Measurements from ENCODE around the gene DENR. TPM values are rescaled to one million over a fixed set of nuclear protein-coding genes. Genes with fewer than 3 reads are reported as not detected.
"Not testable (repeated sequence)": the region's sequence is repeated elsewhere in the genome, so short reads cannot be mapped to it uniquely, and the experiment has no call there.

Gene DENR
- total and polyA plus RNA-seq, 2 donors, result 42.1 to 56.8 TPM

GRCh38 chr12:122732170-122732569 is 20.5 kb upstream of the DENR start:
- Histone ChIP-seq H3K36me3 (ENCODE audit: control insufficient read depth in 2 of 2, insufficient read depth in 2 of 2, low read length in 1 of 2) (no peaks in the 10 kb centered on the region), H3K4me1 (ENCODE audit: control insufficient read depth in 2 of 2, insufficient read depth in 2 of 2, low read length in 2 of 2) (peaks cover 0 to 33% of the 10 kb centered on the region in 2 donors), H3K4me3 (ENCODE audit: low read length in 2 of 2) (no peak overlapping the region), H3K9me3 (ENCODE audit: control insufficient read depth in 2 of 2, insufficient read depth in 1 of 2, low read length in 1 of 2) (peaks cover 0 to 1% of the 10 kb centered on the region in 2 donors), H3K27ac (ENCODE audit: low read depth in 1 of 2, low read length in 1 of 2) (no peak overlapping the region), H3K27me3 (ENCODE audit: control insufficient read depth in 2 of 2, insufficient read depth in 1 of 2, low read length in 1 of 2) (no peaks in the 10 kb centered on the region)
- 68% methylated on average over 3 of the region's 3 CpGs for WGBS
- peak in 1 of 9 donors; percentile 39 for DNase-seq (ENCODE audit: low read depth in 6 of 9, low spot score in 9 of 9)

GRCh38 chr12:122732611-122733010 is 20.0 kb upstream of the DENR start:
- Histone ChIP-seq H3K9me3 (ENCODE audit: control insufficient read depth in 2 of 2, insufficient read depth in 1 of 2, low read length in 1 of 2) (peaks cover 0 to 1% of the 10 kb centered on the region in 2 donors), H3K4me1 (ENCODE audit: control insufficient read depth in 2 of 2, insufficient read depth in 2 of 2, low read length in 2 of 2) (peaks cover 0 to 33% of the 10 kb centered on the region in 2 donors), H3K27ac (ENCODE audit: low read depth in 1 of 2, low read length in 1 of 2) (no peak overlapping the region), H3K36me3 (ENCODE audit: control insufficient read depth in 2 of 2, insufficient read depth in 2 of 2, low read length in 1 of 2) (no peaks in the 10 kb centered on the region), H3K27me3 (ENCODE audit: control insufficient read depth in 2 of 2, insufficient read depth in 1 of 2, low read length in 1 of 2) (no peaks in the 10 kb centered on the region), H3K4me3 (ENCODE audit: low read length in 2 of 2) (no peak overlapping the region)
- no peak for DNase-seq (ENCODE audit: low read depth in 6 of 9, low spot score in 9 of 9)
- 97% methylated on average over 4 of the region's 4 CpGs for WGBS

- Histone ChIP-seq H3K4me3 (ENCODE audit: low read length in 2 of 2) (no peak overlapping the region), H3K36me3 (ENCODE audit: control insufficient read depth in 2 of 2, insufficient read depth in 2 of 2, low read length in 1 of 2) (no peaks in the 10 kb centered on the region), H3K27me3 (ENCODE audit: control insufficient read depth in 2 of 2, insufficient read depth in 1 of 2, low read length in 1 of 2) (no peaks in the 10 kb centered on the region), H3K27ac (ENCODE audit: low read depth in 1 of 2, low read length in 1 of 2) (no peak overlapping the region), H3K9me3 (ENCODE audit: control insufficient read depth in 2 of 2, insufficient read depth in 1 of 2, low read length in 1 of 2) (no peaks in the 10 kb centered on the region), H3K4me1 (ENCODE audit: control insufficient read depth in 2 of 2, insufficient read depth in 2 of 2, low read length in 2 of 2) (peaks cover 0 to 3% of the 10 kb centered on the region in 2 donors)
- DNase-seq (ENCODE audit: low read depth in 6 of 9, low spot score in 9 of 9), result no peak
- 72% methylated on average over 7 of the region's 7 CpGs for WGBS
These were observed 14.1 kb upstream of the DENR start for GRCh38 chr12:122738571-122738970.

- H3K27me3 ChIP-seq (ENCODE audit: control insufficient read depth in 2 of 2, insufficient read depth in 1 of 2, low read length in 1 of 2), result no peaks in the 10 kb centered on the region
- no peaks in the 10 kb centered on the region for H3K4me1 ChIP-seq (ENCODE audit: control insufficient read depth in 2 of 2, insufficient read depth in 2 of 2, low read length in 2 of 2)
- no peak overlapping the region for H3K27ac ChIP-seq (ENCODE audit: low read depth in 1 of 2, low read length in 1 of 2)
- no peaks in the 10 kb centered on the region for H3K9me3 ChIP-seq (ENCODE audit: control insufficient read depth in 2 of 2, insufficient read depth in 1 of 2, low read length in 1 of 2)
- no peak overlapping the region for H3K4me3 ChIP-seq (ENCODE audit: low read length in 2 of 2)
- DNase-seq (ENCODE audit: low read depth in 6 of 9, low spot score in 9 of 9), result no peak
- no peaks in the 10 kb centered on the region for H3K36me3 ChIP-seq (ENCODE audit: control insufficient read depth in 2 of 2, insufficient read depth in 2 of 2, low read length in 1 of 2)
- 99% methylated on average over 7 of the region's 7 CpGs for WGBS
These were observed 12.3 kb upstream of the DENR start for GRCh38 chr12:122740351-122740750.

GRCh38 chr12:122743895-122744525 is 8.6 kb upstream of the DENR start:
- WGBS, result 95% methylated on average over 7 of the region's 7 CpGs

GRCh38 chr12:122747224-122748135 is 5.1 kb upstream of the DENR start:
- no peaks in the 10 kb centered on the region for H3K27me3 ChIP-seq (ENCODE audit: control insufficient read depth in 2 of 2, insufficient read depth in 1 of 2, low read length in 1 of 2)
- no peaks in the 10 kb centered on the region for H3K36me3 ChIP-seq (ENCODE audit: control insufficient read depth in 2 of 2, insufficient read depth in 2 of 2, low read length in 1 of 2)
- no peak overlapping the region for H3K27ac ChIP-seq (ENCODE audit: low read depth in 1 of 2, low read length in 1 of 2)
- H3K4me1 ChIP-seq (ENCODE audit: control insufficient read depth in 2 of 2, insufficient read depth in 2 of 2, low read length in 2 of 2), result peaks cover 3 to 4% of the 10 kb centered on the region in 2 donors
- H3K9me3 ChIP-seq (ENCODE audit: control insufficient read depth in 2 of 2, insufficient read depth in 1 of 2, low read length in 1 of 2), result no peaks in the 10 kb centered on the region
- no peak for DNase-seq (ENCODE audit: low read depth in 6 of 9, low spot score in 9 of 9)
- WGBS, result 81% methylated on average over 9 of the region's 9 CpGs
- H3K4me3 ChIP-seq (ENCODE audit: low read length in 2 of 2), result no peak overlapping the region

More at GRCh38 chr12:122743895-122744525, 8.6 kb upstream of the DENR start:
- DNase-seq (ENCODE audit: low read depth in 6 of 9, low spot score in 9 of 9), result no peak
- Histone ChIP-seq H3K27me3 (ENCODE audit: control insufficient read depth in 2 of 2, insufficient read depth in 1 of 2, low read length in 1 of 2) (no peaks in the 10 kb centered on the region), H3K36me3 (ENCODE audit: control insufficient read depth in 2 of 2, insufficient read depth in 2 of 2, low read length in 1 of 2) (no peaks in the 10 kb centered on the region), H3K4me3 (ENCODE audit: low read length in 2 of 2) (no peak overlapping the region), H3K4me1 (ENCODE audit: control insufficient read depth in 2 of 2, insufficient read depth in 2 of 2, low read length in 2 of 2) (no peaks in the 10 kb centered on the region), H3K27ac (ENCODE audit: low read depth in 1 of 2, low read length in 1 of 2) (no peak overlapping the region), H3K9me3 (ENCODE audit: control insufficient read depth in 2 of 2, insufficient read depth in 1 of 2, low read length in 1 of 2) (no peaks in the 10 kb centered on the region)

- Histone ChIP-seq H3K9me3 (ENCODE audit: control insufficient read depth in 2 of 2, insufficient read depth in 1 of 2, low read length in 1 of 2) (no peaks in the 10 kb centered on the region), H3K4me1 (ENCODE audit: control insufficient read depth in 2 of 2, insufficient read depth in 2 of 2, low read length in 2 of 2) (peaks cover 13 to 14% of the 10 kb centered on the region in 2 donors), H3K4me3 (ENCODE audit: low read length in 2 of 2) (no peak overlapping the region), H3K36me3 (ENCODE audit: control insufficient read depth in 2 of 2, insufficient read depth in 2 of 2, low read length in 1 of 2) (peaks cover 4 to 13% of the 10 kb centered on the region in 2 donors), H3K27me3 (ENCODE audit: control insufficient read depth in 2 of 2, insufficient read depth in 1 of 2, low read length in 1 of 2) (no peaks in the 10 kb centered on the region), H3K27ac (ENCODE audit: low read depth in 1 of 2, low read length in 1 of 2) (no peak overlapping the region)
- 95% methylated on average over 6 of the region's 6 CpGs for WGBS
- no peak for DNase-seq (ENCODE audit: low read depth in 6 of 9, low spot score in 9 of 9)
These were observed 2.9 kb upstream of the DENR start for GRCh38 chr12:122749569-122750332.

GRCh38 chr12:122750781-122751515 is 1.7 kb upstream of the DENR start:
- Histone ChIP-seq H3K36me3 (ENCODE audit: control insufficient read depth in 2 of 2, insufficient read depth in 2 of 2, low read length in 1 of 2) (peaks cover 4 to 21% of the 10 kb centered on the region in 2 donors), H3K4me1 (ENCODE audit: control insufficient read depth in 2 of 2, insufficient read depth in 2 of 2, low read length in 2 of 2) (peaks cover 13 to 14% of the 10 kb centered on the region in 2 donors), H3K27ac (ENCODE audit: low read depth in 1 of 2, low read length in 1 of 2) (peak overlapping the region in 1 of 2 donors; percentile 11)
- not testable (repeated sequence) for H3K27me3 ChIP-seq (ENCODE audit: control insufficient read depth in 2 of 2, insufficient read depth in 1 of 2, low read length in 1 of 2); H3K9me3 ChIP-seq (ENCODE audit: control insufficient read depth in 2 of 2, insufficient read depth in 1 of 2, low read length in 1 of 2); H3K4me3 ChIP-seq (ENCODE audit: low read length in 2 of 2); DNase-seq (ENCODE audit: low read depth in 6 of 9, low spot score in 9 of 9)
- WGBS, result 76% methylated on average over 17 of the region's 17 CpGs

Measured in thymus (tissue), 11 donors.